Smooth muscle cell of the brain vasculature (primary cell): Measurements from ENCODE around the gene ZNF488.
"Not testable (repeated sequence)": the region's sequence is repeated elsewhere in the genome, so short reads cannot be mapped to it uniquely, and the experiment has no call there.

Source experiments
- DNase-seq: peaks from one replicate; pipeline ENCODE4 v3.0.0-alpha.2; 2012; ENCODE audit warnings: low read depth, low spot score

ZNF488 gene

DNA sequence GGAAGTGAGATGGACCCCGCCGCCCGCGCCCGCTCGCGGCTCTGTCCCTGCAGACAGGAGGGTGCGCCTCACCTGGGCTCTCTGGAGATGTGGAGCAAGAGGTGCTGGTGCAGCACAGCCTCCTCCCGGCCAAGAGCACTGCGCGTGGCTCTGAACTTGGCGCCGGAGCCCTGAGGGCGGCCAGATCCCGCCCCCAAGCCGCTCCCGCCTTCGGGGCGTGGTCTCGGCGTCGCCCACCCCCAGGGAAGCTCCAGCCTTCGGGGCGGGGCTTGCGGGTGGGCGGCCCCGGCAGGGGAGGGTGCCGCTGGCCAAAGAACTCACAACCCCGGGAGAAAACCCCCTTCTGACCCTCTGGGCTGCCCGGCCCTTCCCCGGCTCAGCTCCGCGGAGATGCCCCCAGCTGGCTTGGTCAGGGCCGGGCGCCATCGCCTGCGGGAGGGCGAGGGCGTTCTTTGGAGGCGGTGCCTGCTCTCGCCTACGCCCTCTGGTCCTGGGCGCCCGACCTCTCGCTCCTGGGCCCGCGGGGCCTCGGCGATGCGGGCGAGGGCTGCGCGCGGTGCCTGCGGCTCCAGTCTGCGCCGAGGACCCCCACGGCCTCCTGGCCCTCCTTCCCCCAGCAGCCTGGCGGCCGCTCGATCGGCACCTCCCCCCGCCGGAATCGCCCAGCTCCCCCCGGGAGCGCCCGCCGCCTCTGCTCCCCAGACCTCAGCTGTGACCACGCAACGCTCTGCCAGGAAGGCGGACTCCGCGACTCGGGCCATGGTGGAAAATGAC is at the start of gene ZNF488:
Gene ZNF488, minus strand, starts transcription at position 146 of the 774 bp plus-strand sequence. CDS start 15,464 bp downstream, outside the sequence.
- peak; percentile 49 for DNase-seq

DNA sequence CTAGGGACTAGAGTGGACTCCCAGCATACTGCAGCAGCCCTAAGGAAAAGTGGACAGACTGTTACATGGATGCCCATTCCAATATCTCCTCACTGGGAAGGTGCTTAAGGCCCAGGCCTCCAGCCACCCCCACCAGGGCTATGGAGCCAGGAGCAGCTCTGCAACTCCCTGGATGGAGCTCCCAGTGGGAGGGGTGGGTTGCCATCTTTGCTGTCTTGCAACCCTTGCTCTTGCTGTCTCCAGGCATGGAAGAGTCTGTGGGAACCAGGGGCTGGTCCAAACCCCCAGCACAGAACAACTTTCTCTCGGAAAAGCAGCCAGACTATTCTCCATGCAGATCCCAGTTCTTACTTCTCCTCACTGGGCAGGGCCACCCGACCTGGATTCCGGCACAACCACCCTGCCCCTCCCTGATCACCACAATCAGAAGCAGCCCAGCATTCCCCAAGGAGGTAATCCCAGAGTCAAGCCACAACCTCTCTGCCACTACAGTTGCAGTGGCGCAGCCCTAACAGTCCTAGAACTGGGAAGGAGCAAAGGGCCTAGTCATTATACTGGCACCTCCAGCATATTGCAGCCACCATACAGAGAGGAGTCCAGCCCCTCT is 41.8 kb upstream of the ZNF488 start:
- no peak for DNase-seq

DNA sequence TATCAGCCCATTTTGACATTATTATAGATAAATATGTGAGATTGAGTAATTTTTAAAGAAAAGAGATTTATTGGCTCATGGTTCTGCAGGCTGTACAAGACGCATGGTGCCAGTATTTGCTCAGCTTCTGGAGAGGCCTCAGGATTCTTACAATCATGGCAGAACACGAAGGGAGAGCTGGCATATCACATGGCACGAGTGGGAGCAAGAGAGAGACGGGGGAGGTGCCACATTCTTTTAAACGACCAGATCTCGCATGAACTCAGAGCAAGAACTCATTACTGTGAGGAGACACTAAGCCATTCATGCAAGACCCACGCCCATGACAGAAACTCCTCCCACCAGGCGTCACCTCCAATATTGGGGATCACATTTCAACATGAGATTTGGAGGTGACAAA is 40.1 kb upstream of the ZNF488 start:
- DNase-seq: no peak

DNA sequence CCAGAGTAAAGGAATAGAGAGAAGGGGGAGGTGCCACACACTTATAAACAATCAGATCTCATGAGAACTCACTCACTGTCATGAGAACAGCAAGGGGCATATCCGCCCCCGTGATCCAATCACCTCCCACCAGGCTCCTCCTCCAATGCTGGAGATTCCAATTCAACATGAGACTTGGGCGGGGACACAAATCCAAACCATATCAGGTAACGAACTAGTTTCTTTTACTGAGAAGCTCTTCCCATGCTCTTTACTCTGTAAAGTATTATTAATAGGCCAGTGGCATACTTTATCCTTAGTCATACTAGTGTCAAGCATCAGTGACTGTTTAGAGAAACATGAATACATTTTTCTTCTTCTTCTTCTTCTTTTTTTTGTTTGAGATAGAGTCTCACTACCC is 39.4 kb upstream of the ZNF488 start:
- no peak for DNase-seq

DNA sequence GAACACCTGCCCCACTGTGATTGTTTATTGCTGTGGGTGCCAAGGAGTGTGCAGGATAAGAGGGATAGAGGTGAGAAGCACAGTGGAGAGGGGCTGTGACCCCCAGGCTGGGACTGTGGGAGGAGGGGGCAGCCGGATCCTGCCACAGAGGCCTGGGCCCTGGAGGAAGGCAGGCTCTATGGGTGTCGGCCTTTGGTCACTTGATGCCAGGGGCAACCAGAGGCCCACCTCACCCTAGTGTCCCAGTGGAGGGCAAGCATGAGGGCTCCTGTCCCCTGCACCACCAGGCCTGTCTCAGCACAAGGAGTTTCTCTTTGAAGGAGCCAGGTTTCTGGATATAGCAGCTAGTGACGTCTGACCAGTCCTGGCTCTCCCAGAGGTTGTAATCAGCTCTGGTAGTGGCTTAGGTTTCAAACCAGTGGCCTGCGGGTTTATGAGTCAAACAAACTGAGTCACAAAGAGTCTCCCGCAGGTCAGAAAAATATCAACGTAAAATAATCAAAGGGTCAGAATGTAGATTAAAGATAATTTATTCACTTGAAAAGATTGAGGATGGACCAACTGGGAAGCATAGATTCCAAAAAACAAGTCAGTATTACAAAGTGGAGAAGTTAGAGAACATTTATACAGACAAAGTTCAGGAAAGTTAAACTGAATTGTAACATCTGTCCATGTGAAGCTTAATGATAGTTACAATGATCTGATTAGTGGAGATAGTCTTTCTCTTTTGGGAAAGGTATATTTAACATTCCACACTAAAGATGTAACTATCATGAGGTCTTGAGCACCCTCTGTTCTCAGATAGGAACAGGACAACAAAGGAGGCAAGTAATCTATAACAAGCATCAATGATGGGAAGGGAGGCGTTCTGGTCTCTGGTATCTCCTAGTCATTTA is 37.2 kb upstream of the ZNF488 start:
- no peak for DNase-seq

- no peak for DNase-seq
Observed at GRCh38 chr10:47420305-47421056, 36.4 kb upstream of the ZNF488 start.

DNA sequence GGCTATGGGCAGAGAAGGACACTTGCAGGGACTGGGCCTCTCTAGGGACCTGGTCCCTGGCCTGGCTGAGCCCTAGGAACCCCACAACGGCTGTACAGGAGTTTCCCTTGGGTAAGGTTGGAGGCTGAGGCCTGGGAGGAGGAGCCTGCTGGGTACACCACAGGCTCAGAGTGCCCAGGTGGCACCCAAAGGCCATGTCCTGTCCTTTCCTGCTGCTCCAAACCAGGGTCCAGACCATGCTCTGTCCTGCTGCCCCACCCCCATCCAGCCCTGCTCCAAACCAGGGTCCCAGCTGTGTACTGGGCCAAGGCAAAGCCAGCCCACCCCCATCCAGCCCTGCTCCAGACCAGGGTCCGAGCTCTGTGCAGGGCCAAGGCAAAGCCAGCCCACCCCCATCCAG is 35.3 kb upstream of the ZNF488 start:
- no peak for DNase-seq

DNA sequence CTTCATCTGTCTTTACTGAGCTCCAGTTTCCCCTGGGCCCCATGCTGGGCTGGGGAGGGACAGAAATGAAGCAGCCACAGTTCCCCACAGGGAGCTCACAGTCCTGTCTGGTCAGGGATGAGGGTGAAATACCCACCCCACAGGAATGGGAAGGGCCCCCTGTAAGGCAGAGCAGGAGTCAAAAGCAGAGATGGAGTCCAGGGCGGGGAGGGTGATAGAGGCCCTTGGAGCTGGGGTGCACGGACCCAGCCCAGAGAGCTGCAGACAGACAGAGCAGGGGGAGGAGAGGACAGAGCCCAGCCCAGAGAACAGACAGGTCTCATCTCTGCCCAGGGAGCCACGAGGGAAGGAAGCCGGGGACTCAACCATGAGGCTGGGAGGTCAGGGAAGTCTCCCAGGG is 34.9 kb upstream of the ZNF488 start:
- DNase-seq: no peak

DNA sequence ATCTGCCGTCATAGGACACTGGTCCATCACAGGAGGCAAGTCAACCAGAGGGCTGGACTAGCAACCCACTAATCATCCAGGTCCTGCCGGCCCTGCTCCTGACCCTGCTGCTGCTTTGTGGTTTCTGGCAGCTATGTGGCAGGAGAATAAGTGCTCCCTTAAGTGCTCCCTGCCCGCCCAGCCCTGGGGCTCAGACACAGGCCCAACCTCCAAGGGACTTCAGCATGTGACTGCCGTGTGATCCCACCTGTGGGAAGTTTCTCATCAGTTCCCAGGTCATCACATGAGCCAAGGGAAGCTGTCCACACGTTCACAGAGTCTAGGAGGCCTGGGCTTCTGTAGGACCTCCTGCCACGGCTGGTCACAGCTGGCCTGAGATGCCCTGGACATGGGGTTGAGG is 34.2 kb upstream of the ZNF488 start:
- no peak for DNase-seq

DNA sequence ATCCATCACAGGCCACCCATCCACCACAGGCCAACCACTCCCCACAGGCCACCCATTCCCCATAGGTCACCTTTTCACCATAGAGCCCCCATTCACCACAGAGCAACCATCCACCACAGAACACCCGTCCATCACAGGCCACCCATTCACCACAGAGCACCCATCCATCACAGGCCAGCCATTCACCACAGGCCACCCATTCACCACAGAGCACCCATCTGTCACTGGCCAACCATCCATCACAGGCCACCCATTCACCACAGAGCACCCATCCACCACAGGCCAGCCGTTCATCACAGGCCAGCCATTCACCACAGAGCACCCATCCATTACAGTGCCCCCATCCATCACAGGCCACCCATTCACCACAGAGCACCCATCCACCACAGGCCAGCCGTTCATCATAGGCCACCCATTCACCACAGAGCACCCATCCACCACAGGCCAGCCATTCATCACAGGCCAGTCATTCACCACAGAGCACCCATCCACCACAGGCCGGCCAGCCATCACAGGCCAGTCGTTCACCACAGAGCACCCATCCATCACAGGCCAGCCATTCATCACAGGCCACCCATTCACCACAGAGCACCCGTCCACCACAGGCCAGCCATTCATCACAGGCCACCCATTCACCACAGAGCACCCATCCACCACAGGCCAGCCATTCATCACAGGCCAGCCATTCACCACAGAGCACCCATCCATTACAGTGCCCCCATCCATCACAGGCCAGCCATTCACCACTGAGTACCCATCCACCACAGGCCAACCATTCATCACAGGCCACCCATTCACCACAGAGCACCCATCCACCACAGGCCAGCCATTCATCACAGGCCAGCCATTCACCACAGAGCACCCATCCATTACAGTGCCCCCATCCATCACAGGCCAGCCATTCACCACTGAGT is 32.5 kb upstream of the ZNF488 start:
- not testable (repeated sequence) for DNase-seq

GRCh38 chr10:47415520-47416304 is 31.6 kb upstream of the ZNF488 start:
- DNase-seq: no peak

DNA sequence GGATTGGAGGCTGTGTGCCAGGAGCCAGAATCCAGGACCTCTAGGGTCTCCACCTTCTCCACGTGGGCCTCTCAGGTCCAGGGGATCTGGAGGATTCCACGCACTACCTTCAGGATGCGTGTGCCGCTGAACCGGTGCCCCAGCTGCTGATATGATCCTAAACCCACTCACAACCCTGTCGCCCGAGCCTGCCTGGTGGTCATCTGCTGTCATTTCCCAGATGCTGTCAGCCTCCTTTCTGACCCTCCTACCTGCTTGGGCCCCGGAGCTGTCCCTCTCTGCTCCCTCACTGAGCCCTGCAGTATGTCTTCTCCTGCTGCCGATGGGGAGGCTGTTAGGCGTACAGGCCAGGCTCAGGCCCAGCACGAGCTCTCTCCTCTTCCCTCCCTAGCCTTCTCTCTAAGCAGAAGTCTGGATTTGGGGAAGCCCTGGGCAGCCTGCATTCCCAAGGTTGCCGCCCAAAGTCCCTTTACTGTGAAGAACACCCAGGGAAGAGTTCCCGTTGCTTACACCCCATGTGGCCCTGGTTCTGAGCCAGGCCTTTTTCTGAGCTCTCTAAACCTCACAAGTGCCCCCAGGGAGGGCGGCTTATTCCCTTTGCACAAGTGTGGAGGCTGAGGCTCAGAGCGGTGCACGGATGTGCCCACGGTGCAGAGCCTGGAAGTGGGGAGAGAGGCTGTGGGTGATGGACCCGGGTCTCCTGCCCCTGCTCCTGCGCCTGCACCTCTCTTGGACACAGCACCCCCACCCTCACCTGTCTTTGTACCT is 30.8 kb upstream of the ZNF488 start:
- no peak for DNase-seq

- DNase-seq: no peak
Observed at GRCh38 chr10:47414227-47414592, 30.1 kb upstream of the ZNF488 start.

GRCh38 chr10:47413531-47414226 is 29.6 kb upstream of the ZNF488 start:
- DNase-seq: no peak

DNA sequence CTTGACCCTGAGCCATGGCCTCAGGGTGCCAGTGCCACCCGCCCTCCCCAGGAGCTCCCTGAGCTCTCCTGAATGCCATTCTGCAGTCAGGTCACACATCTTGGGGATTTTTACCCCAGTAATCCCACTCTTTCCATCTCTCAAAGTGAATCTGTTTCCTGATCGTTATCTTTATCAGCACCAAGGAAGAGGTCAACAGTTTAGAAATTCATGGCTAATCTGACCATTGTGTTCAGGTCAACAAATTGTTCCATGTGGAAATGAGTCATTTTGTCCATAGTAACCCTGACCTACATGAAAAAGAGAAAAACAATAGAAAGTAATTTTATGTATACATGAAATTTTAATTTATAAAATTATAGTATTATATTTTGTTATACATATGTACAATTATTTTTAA is 28.8 kb upstream of the ZNF488 start:
- no peak for DNase-seq

- no peak for DNase-seq
Observed at GRCh38 chr10:47412177-47412730, 28.2 kb upstream of the ZNF488 start.

DNA sequence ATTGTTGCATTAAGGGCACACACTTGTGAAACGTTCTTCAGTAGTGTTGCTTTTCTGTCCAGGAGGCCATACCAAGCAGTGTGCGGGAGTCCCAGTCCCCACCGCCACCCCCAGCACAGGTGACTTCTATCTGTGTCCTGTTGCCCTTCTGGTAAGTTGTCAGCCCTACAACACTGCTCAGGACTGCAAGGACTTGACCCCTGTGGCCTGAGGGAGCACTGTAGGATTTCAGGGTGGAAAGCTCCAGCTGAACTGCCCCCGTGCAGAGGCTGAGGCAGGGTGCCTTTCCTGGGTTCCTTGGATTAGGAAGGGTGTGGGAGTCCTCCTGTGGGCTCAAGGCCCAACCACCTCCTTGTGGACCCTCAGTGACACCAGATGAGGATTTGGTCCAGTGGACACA is 26.8 kb upstream of the ZNF488 start:
- no peak for DNase-seq

GRCh38 chr10:47410271-47410670 is 26.2 kb upstream of the ZNF488 start:
- no peak for DNase-seq
